Measurements from ENCODE around the gene GPR68. TPM values are rescaled to one million over a fixed set of nuclear protein-coding genes. Genes with fewer than 3 reads are reported as not detected.

GPR68 gene
- total RNA-seq, 4 donors from 2014 or later: 0.21 to 4.1 (median 0.52) TPM

- no peak for DNase-seq (ENCODE audit: low spot score in 2 of 2)
- H3K36me3 ChIP-seq: no peaks in the 10 kb centered on the region
- no peaks in the 10 kb centered on the region for H3K27me3 ChIP-seq
- H3K9me3 ChIP-seq: no peaks in the 10 kb centered on the region
- H3K4me3 ChIP-seq: no peak overlapping the region
- no peak for TF ChIP-seq EP300 (IDR thresholded peaks at IDR 0.05)
- H3K4me1 ChIP-seq: no peaks in the 10 kb centered on the region
- 84 to 94% methylated on average over 10 of the region's 10 CpGs for WGBS, 2 donors
- H3K27ac ChIP-seq: no peak overlapping the region
Observed at GRCh38 chr14:91290986-91291385, 46.5 kb upstream of the GPR68 start.

DNA sequence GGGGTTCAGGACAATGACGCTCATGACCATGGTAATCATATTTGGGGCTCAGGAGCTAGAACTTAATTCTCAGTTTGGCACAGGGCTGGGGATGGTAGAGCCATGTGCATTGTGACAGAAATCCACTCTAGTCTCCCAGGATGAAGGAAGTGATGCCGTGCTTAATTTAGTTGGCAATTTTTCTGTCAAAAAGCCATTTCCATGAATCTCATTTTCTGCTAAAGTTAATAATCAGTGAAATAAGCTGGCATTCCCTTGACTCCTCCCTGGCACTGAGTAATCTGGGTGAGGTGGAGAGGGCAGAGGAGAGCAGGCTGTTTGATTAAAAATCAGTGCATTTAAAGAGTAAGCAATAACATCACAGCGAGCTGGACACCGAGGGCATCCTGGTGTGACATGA, 45.0 kb upstream of the GPR68 start:
- Histone ChIP-seq H3K36me3 (no peaks in the 10 kb centered on the region), H3K4me3 (no peak overlapping the region), H3K27ac (no peak overlapping the region), H3K27me3 (no peaks in the 10 kb centered on the region), H3K9me3 (no peaks in the 10 kb centered on the region), H3K4me1 (no peaks in the 10 kb centered on the region)
- TF ChIP-seq POLR2A (IDR thresholded peaks at IDR 0.05) (no peak), CTCF (IDR thresholded peaks at IDR 0.05) (no peak), EP300 (IDR thresholded peaks at IDR 0.05) (no peak)
- 83 to 92% methylated on average over 4 of the region's 4 CpGs for WGBS, 2 donors
- no peak for DNase-seq (ENCODE audit: low spot score in 2 of 2)

DNA sequence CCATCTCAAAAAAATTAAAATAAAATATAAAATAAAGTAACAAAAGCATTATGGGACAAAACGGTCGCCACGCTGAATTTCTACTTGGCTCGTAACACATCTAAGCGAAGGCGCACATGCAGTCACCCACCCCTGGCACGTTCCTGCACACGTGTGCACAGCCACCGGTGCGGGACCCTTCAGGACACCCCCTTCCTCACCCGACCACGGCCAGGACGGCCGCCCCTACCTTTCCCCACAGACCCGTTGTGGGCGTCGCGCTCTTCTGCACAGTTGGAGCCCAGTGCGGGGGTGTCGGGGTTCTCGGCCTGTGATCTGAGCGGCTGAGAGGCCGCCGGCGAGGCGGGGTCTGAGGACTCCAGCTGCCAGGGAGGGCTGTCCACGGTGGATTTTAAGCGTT, 44.4 kb upstream of the GPR68 start:
- no peaks in the 10 kb centered on the region for H3K36me3 ChIP-seq
- no peak for DNase-seq (ENCODE audit: low spot score in 2 of 2)
- 89 to 91% methylated on average over 22 to 28 of the region's 28 CpGs for WGBS, 2 donors
- TF ChIP-seq POLR2A (IDR thresholded peaks at IDR 0.05) (no peak), CTCF (IDR thresholded peaks at IDR 0.05) (no peak), EP300 (IDR thresholded peaks at IDR 0.05) (no peak)
- no peak overlapping the region for H3K4me3 ChIP-seq
- no peaks in the 10 kb centered on the region for H3K27me3 ChIP-seq
- H3K9me3 ChIP-seq: no peaks in the 10 kb centered on the region
- no peaks in the 10 kb centered on the region for H3K4me1 ChIP-seq
- H3K27ac ChIP-seq: no peak overlapping the region

DNA sequence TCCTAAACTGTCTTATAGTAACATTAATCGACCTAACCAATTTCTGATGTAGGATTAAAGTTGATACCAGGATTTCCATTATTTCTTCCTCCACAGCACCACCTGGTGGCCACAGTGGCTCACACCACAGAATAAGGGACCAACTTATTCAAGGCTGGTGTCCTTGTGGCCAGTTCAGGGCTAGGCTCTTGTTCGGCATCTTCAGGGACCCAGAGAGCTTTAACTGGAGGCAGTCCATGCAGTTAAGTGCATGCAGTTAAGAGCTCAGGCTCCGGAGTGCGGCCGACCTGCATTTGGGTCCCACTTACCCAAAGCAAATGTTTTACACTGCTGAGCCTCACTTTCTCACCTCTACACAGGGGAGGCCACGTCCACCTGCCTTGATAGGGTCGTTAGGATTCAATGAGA, 42.0 kb upstream of the GPR68 start:
- Histone ChIP-seq H3K36me3 (no peaks in the 10 kb centered on the region), H3K4me3 (no peak overlapping the region), H3K27me3 (no peaks in the 10 kb centered on the region), H3K4me1 (no peaks in the 10 kb centered on the region), H3K9me3 (peaks cover 0 to 5% (median 0%) of the 10 kb centered on the region in 4 donors), H3K27ac (no peak overlapping the region)
- 32 to 42% methylated on average over 7 of the region's 7 CpGs for WGBS, 2 donors
- peak; percentile 69 to 88 for DNase-seq (ENCODE audit: low spot score in 2 of 2)
- peak; percentile 71 to 83 (median 75) for TF ChIP-seq CTCF (IDR thresholded peaks at IDR 0.05)
- no peak for TF ChIP-seq EP300 (IDR thresholded peaks at IDR 0.05)
- TF ChIP-seq POLR2A (IDR thresholded peaks at IDR 0.05): no peak

DNA sequence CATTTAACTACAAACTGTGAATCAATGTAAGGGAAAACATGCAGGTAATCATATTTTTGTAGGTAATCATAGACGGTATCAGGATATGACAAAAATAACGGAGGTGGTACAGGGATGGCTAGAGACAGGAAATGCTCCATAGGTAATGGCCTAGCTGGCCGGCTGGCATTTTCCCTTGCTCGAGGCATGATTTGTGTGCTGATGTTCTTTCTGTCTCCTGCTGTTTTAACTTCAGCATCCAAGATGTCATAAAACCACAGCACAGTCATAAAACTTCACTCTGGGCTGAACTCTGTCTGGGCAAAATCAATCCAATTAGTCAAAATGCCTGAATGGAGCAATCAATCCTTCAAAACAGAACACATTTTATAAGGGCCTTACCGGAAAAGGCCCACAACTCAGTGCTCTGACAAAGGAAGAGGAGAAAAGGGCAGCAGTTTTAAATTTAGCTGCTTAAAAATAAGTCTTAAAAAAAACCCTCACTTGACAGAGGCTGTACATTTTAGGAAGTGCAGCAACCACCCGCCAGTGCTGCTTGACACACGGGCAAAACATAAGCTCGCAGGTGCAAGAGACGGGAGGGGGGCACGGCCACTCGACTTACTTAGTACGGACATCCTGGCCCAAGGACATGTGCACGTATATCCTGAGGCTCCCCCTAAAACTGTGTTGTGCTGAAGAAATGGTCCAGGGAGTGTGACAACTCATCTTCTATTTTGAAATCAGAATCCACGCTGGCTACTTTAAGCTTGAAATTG, 40.5 kb upstream of the GPR68 start:
- H3K27ac ChIP-seq: no peak overlapping the region
- TF ChIP-seq CTCF (IDR thresholded peaks at IDR 0.05) (no peak), EP300 (IDR thresholded peaks at IDR 0.05) (no peak), POLR2A (IDR thresholded peaks at IDR 0.05) (no peak)
- H3K4me1 ChIP-seq: no peaks in the 10 kb centered on the region
- no peak for DNase-seq (ENCODE audit: low spot score in 2 of 2)
- no peaks in the 10 kb centered on the region for H3K27me3 ChIP-seq
- H3K4me3 ChIP-seq: no peak overlapping the region
- peaks cover 0 to 5% (median 0%) of the 10 kb centered on the region in 4 donors for H3K9me3 ChIP-seq
- peaks cover 0 to 5% (median 0%) of the 10 kb centered on the region in 3 donors for H3K36me3 ChIP-seq
- 64 to 73% methylated on average over 14 of the region's 14 CpGs for WGBS, 2 donors
